ENCODE results near the gene PRIMA1.
"Not testable (repeated sequence)": the region's sequence is repeated elsewhere in the genome, so short reads cannot be mapped to it uniquely, and the experiment has no call there.

The PRIMA1 gene

GRCh38 chr14:93788293-93788542 lies at the start of gene PRIMA1:
Gene PRIMA1, minus strand, starts transcription at chr14:93788485. Its CDS starts 767 bp downstream, at chr14:93787718.
- DNase-seq (ENCODE audit: low read depth) = no peak

- DNase-seq (ENCODE audit: low read depth) = no peak
These were observed 46.5 kb upstream of the PRIMA1 start for GRCh38 chr14:93834699-93835371.

GRCh38 chr14:93832665-93833064 lies 44.4 kb upstream of the PRIMA1 start:
- DNase-seq (ENCODE audit: low read depth) = no peak

GRCh38 chr14:93832081-93832480 lies 43.8 kb upstream of the PRIMA1 start:
- no peak for DNase-seq (ENCODE audit: low read depth)

- no peak for DNase-seq (ENCODE audit: low read depth)
These were observed 42.6 kb upstream of the PRIMA1 start for GRCh38 chr14:93830753-93831461.

GRCh38 chr14:93829839-93830481 lies 41.7 kb upstream of the PRIMA1 start:
- no peak for DNase-seq (ENCODE audit: low read depth)

- no peak for DNase-seq (ENCODE audit: low read depth)
These were observed 36.9 kb upstream of the PRIMA1 start for GRCh38 chr14:93825235-93825553.

GRCh38 chr14:93824518-93825234 lies 36.4 kb upstream of the PRIMA1 start:
- no peak for DNase-seq (ENCODE audit: low read depth)

GRCh38 chr14:93824076-93824475 lies 35.8 kb upstream of the PRIMA1 start:
- no peak for DNase-seq (ENCODE audit: low read depth)

- DNase-seq (ENCODE audit: low read depth) = no peak
These were observed 32.8 kb upstream of the PRIMA1 start for GRCh38 chr14:93821051-93821450.

GRCh38 chr14:93818857-93819256 lies 30.6 kb upstream of the PRIMA1 start:
- no peak for DNase-seq (ENCODE audit: low read depth)

GRCh38 chr14:93811676-93812075 lies 23.4 kb upstream of the PRIMA1 start:
- DNase-seq (ENCODE audit: low read depth) = no peak

GRCh38 chr14:93811020-93811419 lies 22.7 kb upstream of the PRIMA1 start:
- DNase-seq (ENCODE audit: low read depth) = no peak

- not testable (repeated sequence) for DNase-seq (ENCODE audit: low read depth)
These were observed 21.5 kb upstream of the PRIMA1 start for GRCh38 chr14:93809491-93810420.

- DNase-seq (ENCODE audit: low read depth) = no peak
These were observed 16.4 kb upstream of the PRIMA1 start for GRCh38 chr14:93804654-93805053.

- DNase-seq (ENCODE audit: low read depth) = no peak
These were observed 15.4 kb upstream of the PRIMA1 start for GRCh38 chr14:93803408-93804318.

GRCh38 chr14:93799989-93800921 lies 12.0 kb upstream of the PRIMA1 start:
- no peak for DNase-seq (ENCODE audit: low read depth)

- DNase-seq (ENCODE audit: low read depth) = no peak
These were observed 11.3 kb upstream of the PRIMA1 start for GRCh38 chr14:93799617-93799988.

- DNase-seq (ENCODE audit: low read depth) = no peak
These were observed 9.3 kb upstream of the PRIMA1 start for GRCh38 chr14:93797536-93797935.

- no peak for DNase-seq (ENCODE audit: low read depth)
These were observed 8.8 kb upstream of the PRIMA1 start for GRCh38 chr14:93797071-93797470.

All from stimulated activated CD8-positive, alpha-beta memory T cell treated with anti-CD3 and anti-CD28 coated beads, Interleukin-12 subunit alpha, Interleukin-12 subunit beta, amount 100 ng/mL, for 4 hours (primary cell).